ENCODE measurements around the gene MATCAP1. TPM values are rescaled to one million over a fixed set of nuclear protein-coding genes. Genes with fewer than 3 reads are reported as not detected.

The MATCAP1 gene
- total RNA-seq, 1 experiment from 2014 or later: 33.9 TPM

GRCh38 chr16:67165121-67166078 lies 18.4 kb downstream of the MATCAP1 start:
- POLR2A ChIA-PET (ENCODE audit: low non-redundant PET): no interaction called here
- Histone ChIP-seq H3K36me3 (ENCODE audit: insufficient read depth, low read length, poor library complexity, severe bottlenecking) (no peaks in the 10 kb centered on the region), H3K9me3 (ENCODE audit: low read depth, low read length, poor library complexity, severe bottlenecking) (no peaks in the 10 kb centered on the region), H3K4me3 (ENCODE audit: low read depth, low read length, poor library complexity, severe bottlenecking) (no peak overlapping the region), H3K4me1 (ENCODE audit: insufficient read depth, low read length, poor library complexity, severe bottlenecking) (peaks cover 8% of the 10 kb centered on the region), H3K27me3 (replicated peaks; ENCODE audit: insufficient read depth, low read depth, low read length, poor library complexity) (no peaks in the 10 kb centered on the region), H3K27ac (ENCODE audit: low read depth, low read length, poor library complexity, severe bottlenecking) (no peak overlapping the region)
- no peak for TF ChIP-seq EZH2 (IDR thresholded peaks at IDR 0.05; ENCODE audit: borderline replicate concordance, low read depth, low read length, poor library complexity, severe bottlenecking)
- TF ChIP-seq CTCF (conservative IDR thresholded peaks at IDR 0.05; ENCODE audit: low read depth, low read length): no peak
- BruUV-seq (replicated peaks): no TSS peak
- CTCF ChIA-PET: no interaction called here
- no peak for DNase-seq (ENCODE audit: low spot score)
- intact Hi-C loops (cut with micrococcal nuclease; ENCODE audit: unreplicated experiment): no loop called here

GRCh38 chr16:67164599-67165061 lies 19.1 kb downstream of the MATCAP1 start, which contains the start of gene HSF4:
HSF4 (plus strand) TSS chr16:67164745; CDS start chr16:67164812, 67 bp downstream.
- Histone ChIP-seq H3K27ac (ENCODE audit: low read depth, low read length, poor library complexity, severe bottlenecking) (no peak within 1 kb of the TSS), H3K4me3 (ENCODE audit: low read depth, low read length, poor library complexity, severe bottlenecking) (no peak within 1 kb of the TSS), H3K9me3 (ENCODE audit: low read depth, low read length, poor library complexity, severe bottlenecking) (no peaks in the 10 kb centered on the region), H3K27me3 (replicated peaks; ENCODE audit: insufficient read depth, low read depth, low read length, poor library complexity) (no peaks in the 10 kb centered on the region), H3K36me3 (ENCODE audit: insufficient read depth, low read length, poor library complexity, severe bottlenecking) (no peaks in the 10 kb centered on the region), H3K4me1 (ENCODE audit: insufficient read depth, low read length, poor library complexity, severe bottlenecking) (peaks cover 2% of the 10 kb centered on the region)
- CTCF ChIA-PET: no interaction called here
- no peak for DNase-seq (ENCODE audit: low spot score)
- POLR2A ChIA-PET (ENCODE audit: low non-redundant PET): no interaction called here
- TF ChIP-seq EZH2 (IDR thresholded peaks at IDR 0.05; ENCODE audit: borderline replicate concordance, low read depth, low read length, poor library complexity, severe bottlenecking): no peak
- no peak for TF ChIP-seq CTCF (conservative IDR thresholded peaks at IDR 0.05; ENCODE audit: low read depth, low read length)
- no TSS peak for BruUV-seq (replicated peaks)
- intact Hi-C loops (cut with micrococcal nuclease; ENCODE audit: unreplicated experiment): no loop called here

- Histone ChIP-seq H3K27ac (ENCODE audit: low read depth, low read length, poor library complexity, severe bottlenecking) (no peak overlapping the region), H3K9me3 (ENCODE audit: low read depth, low read length, poor library complexity, severe bottlenecking) (no peaks in the 10 kb centered on the region), H3K36me3 (ENCODE audit: insufficient read depth, low read length, poor library complexity, severe bottlenecking) (no peaks in the 10 kb centered on the region), H3K4me3 (ENCODE audit: low read depth, low read length, poor library complexity, severe bottlenecking) (no peak overlapping the region), H3K4me1 (ENCODE audit: insufficient read depth, low read length, poor library complexity, severe bottlenecking) (no peaks in the 10 kb centered on the region), H3K27me3 (replicated peaks; ENCODE audit: insufficient read depth, low read depth, low read length, poor library complexity) (no peaks in the 10 kb centered on the region)
- ChIA-PET POLR2A (ENCODE audit: low non-redundant PET) (no interaction called here), CTCF (no interaction called here)
- TF ChIP-seq EZH2 (IDR thresholded peaks at IDR 0.05; ENCODE audit: borderline replicate concordance, low read depth, low read length, poor library complexity, severe bottlenecking) (no peak), CTCF (conservative IDR thresholded peaks at IDR 0.05; ENCODE audit: low read depth, low read length) (no peak)
- intact Hi-C loops (cut with micrococcal nuclease; ENCODE audit: unreplicated experiment): no loop called here
- no peak for DNase-seq (ENCODE audit: low spot score)
- BruUV-seq (replicated peaks): no TSS peak
Observed at GRCh38 chr16:67163999-67164558, 19.7 kb downstream of the MATCAP1 start.
